ENCODE data around the gene ALG1. TPM values are rescaled to one million over a fixed set of nuclear protein-coding genes. Genes with fewer than 3 reads are reported as not detected.
A peak's percentile ranks its signal among the peaks of the same experiment; 100 is the strongest.
"Not testable (repeated sequence)": the region's sequence is repeated elsewhere in the genome, so short reads cannot be mapped to it uniquely, and the experiment has no call there.

Gene ALG1
- total RNA-seq, 2 donors from 2014 or later: 27.7 to 51.3 TPM

GRCh38 chr16:5070431-5071186 lies 1.0 kb upstream of the ALG1 start:
- Histone ChIP-seq H3K9ac (ENCODE audit: low read depth in 2 of 2, low read length in 2 of 2) (peak overlapping the region in 1 of 2 donors; percentile 92), H3K27ac (no peak overlapping the region), H3K36me3 (no peaks in the 10 kb centered on the region), H3K9me3 (no peaks in the 10 kb centered on the region), H3K27me3 (no peaks in the 10 kb centered on the region), H3K4me3 (no peak overlapping the region), H3K4me1 (peaks cover 8% of the 10 kb centered on the region)
- intact Hi-C loops (cut with DNase I): loop anchor here (10.0 kb wide), 1 partner anchor 106 kb away; no protein-coding TSS in a partner anchor
- no peak for DNase-seq
- TF ChIP-seq CTCF (IDR thresholded peaks at IDR 0.05): no peak

DNA sequence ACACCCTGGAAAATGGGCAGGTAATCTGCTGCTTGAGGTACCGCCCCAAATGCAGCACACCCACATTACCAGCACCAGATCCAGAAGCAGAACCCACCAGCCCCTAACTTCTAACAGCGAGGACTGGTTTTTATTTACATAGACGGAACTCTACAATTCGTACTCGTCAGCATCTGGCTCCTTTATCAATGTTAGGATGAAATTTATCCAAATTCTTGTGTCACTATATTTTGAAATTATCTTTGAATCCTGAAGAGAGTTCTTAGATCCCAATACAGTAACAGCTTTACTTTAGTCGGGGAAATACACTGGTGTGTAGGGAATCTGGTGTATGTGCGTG lies 332 bp upstream of the ALG1 start:
- no peak for DNase-seq
- intact Hi-C loops (cut with DNase I): loop anchor here (10.0 kb wide), 1 partner anchor 107 kb away; no protein-coding TSS in a partner anchor
- H3K27me3 ChIP-seq: no peaks in the 10 kb centered on the region

DNA sequence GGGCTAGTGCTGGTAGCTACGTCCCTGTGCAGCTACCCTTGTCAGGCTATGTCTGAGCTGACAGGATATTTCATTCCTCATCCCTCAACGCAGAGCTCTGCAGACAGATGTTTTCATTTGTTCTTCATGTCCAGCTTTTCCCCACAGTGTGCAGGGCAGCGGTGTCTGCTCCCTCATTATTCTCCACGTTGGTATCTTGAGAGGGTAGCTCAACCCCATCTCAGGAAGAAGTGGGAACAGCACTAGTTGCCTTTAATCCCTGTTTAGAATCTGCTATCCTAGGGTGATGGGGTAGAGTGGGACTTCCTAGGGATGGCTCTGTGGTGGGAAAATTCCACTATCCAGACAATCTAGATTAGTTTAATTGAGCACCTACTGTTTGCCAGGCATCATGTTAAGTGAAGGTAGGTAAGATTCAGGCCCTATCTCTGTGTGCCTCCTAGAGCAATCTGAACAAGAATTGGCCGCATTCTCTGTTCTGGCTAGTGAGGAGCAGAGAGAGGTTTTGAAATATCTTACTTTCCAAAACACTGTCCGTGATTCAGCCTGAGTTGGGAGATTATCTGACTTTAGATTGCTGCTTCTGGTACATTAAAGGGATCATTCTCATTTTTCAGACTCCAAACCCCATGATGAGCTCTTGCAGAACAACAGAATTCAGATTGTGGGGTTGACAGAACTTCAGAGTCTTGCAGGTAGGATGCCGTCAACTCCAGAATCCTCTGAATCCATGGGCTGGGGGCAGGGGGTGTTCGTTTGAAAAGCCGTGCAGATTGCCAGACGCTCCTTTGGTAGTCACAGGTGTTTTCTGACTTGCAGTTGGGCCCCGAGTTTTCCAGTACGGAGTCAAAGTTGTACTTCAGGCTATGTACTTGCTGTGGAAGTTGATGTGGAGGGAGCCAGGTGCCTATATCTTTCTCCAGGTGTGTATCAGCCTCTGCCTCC lies 963 bp downstream of the ALG1 start:
- Histone ChIP-seq H3K4me3 (peak overlapping the region; percentile 71), H3K9me3 (no peaks in the 10 kb centered on the region), H3K36me3 (no peaks in the 10 kb centered on the region), H3K9ac (ENCODE audit: low read depth in 2 of 2, low read length in 2 of 2) (peak overlapping the region; percentile 90 to 92), H3K27me3 (no peaks in the 10 kb centered on the region), H3K27ac (peak overlapping the region; percentile 73), H3K4me1 (peaks cover 5% of the 10 kb centered on the region)
- no peak for DNase-seq
- TF ChIP-seq CTCF (IDR thresholded peaks at IDR 0.05): no peak
- intact Hi-C loops (cut with DNase I): loop anchor here (10.0 kb wide), 1 partner anchor 108 kb away; no protein-coding TSS in a partner anchor

More for the DNA sequence above, 332 bp upstream of the ALG1 start:
- H3K27ac ChIP-seq: peak overlapping the region; percentile 73
- peak overlapping the region; percentile 90 to 92 for H3K9ac ChIP-seq (ENCODE audit: low read depth in 2 of 2, low read length in 2 of 2)
- peak overlapping the region; percentile 71 for H3K4me3 ChIP-seq
- H3K9me3 ChIP-seq: no peaks in the 10 kb centered on the region
- no peaks in the 10 kb centered on the region for H3K36me3 ChIP-seq
- peaks cover 5% of the 10 kb centered on the region for H3K4me1 ChIP-seq
- TF ChIP-seq CTCF (IDR thresholded peaks at IDR 0.05): no peak

DNA sequence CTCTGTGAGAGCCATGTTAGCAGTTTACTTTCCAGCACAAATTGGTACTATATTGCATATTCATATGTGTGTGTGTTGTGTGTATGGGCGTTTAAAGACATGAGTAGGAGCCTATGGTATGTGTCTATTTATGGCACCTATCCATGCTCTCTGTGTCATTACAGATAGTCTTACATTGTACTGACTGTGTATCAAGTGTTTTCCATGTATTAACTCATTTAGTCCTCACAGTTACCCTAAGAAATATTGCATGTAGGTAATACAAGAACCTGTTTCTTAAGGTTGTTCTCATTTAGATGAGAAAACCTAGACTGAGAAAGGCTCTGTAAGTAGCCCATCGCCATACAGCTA lies 1.6 kb downstream of the ALG1 start:
- H3K4me3 ChIP-seq: no peak overlapping the region
- H3K4me1 ChIP-seq: peaks cover 5% of the 10 kb centered on the region
- intact Hi-C loops (cut with DNase I): loop anchor here (10.0 kb wide), 1 partner anchor 108 kb away; no protein-coding TSS in a partner anchor
- TF ChIP-seq CTCF (IDR thresholded peaks at IDR 0.05): no peak
- H3K36me3 ChIP-seq: no peaks in the 10 kb centered on the region
- H3K9me3 ChIP-seq: no peaks in the 10 kb centered on the region
- H3K9ac ChIP-seq (ENCODE audit: low read depth in 2 of 2, low read length in 2 of 2): no peak overlapping the region
- no peak for DNase-seq
- no peaks in the 10 kb centered on the region for H3K27me3 ChIP-seq
- H3K27ac ChIP-seq: no peak overlapping the region

- not testable (repeated sequence) for H3K9me3 ChIP-seq; H3K9ac ChIP-seq (ENCODE audit: low read depth in 2 of 2, low read length in 2 of 2); H3K27me3 ChIP-seq; H3K4me3 ChIP-seq; H3K36me3 ChIP-seq; DNase-seq; H3K27ac ChIP-seq; H3K4me1 ChIP-seq
- intact Hi-C loops (cut with DNase I): loop anchor here (10.0 kb wide), 1 partner anchor 109 kb away; no protein-coding TSS in a partner anchor
These were observed 2.1 kb downstream of the ALG1 start for GRCh38 chr16:5073771-5074170.

Measured in colonic mucosa (tissue), 4 donors.